ENCODE measurements around the gene RXRA. TPM values are rescaled to one million over a fixed set of nuclear protein-coding genes. Genes with fewer than 3 reads are reported as not detected.

RXRA gene
- polyA plus RNA-seq, 1 donor from 2014 or later, result 2.7 TPM

- H3K4me2 ChIP-seq (ENCODE audit: low read length), result no peak overlapping the region
- no peaks in the 10 kb centered on the region for H3F3A ChIP-seq (ENCODE audit: insufficient read depth, low read length, poor library complexity, severe bottlenecking)
- no peaks in the 10 kb centered on the region for H4K20me1 ChIP-seq (ENCODE audit: insufficient read depth)
- H3K79me2 ChIP-seq (replicated peaks; ENCODE audit: insufficient read depth, low read length), result no peaks in the 10 kb centered on the region
- TF ChIP-seq EP300 (conservative IDR thresholded peaks at IDR 0.05; ENCODE audit: poor library complexity, severe bottlenecking) (no peak), MXI1 (conservative IDR thresholded peaks at IDR 0.05; ENCODE audit: poor library complexity, severe bottlenecking) (no peak), REST (IDR thresholded peaks at IDR 0.05; ENCODE audit: borderline replicate concordance) (no peak), RAD21 (conservative IDR thresholded peaks at IDR 0.05) (no peak), CTCF (IDR thresholded peaks at IDR 0.05; ENCODE audit: poor library complexity, severe bottlenecking) (no peak), TAF1 (IDR thresholded peaks at IDR 0.05; ENCODE audit: low read depth) (no peak), POLR2AphosphoS5 (IDR thresholded peaks at IDR 0.05) (no peak), SMC3 (conservative IDR thresholded peaks at IDR 0.05; ENCODE audit: poor library complexity) (no peak), EZH2 (IDR thresholded peaks at IDR 0.05; ENCODE audit: borderline replicate concordance, insufficient read depth, low read length, poor library complexity, severe bottlenecking) (no peak)
- H3K9me3 ChIP-seq (ENCODE audit: low read length), result no peaks in the 10 kb centered on the region
- no peak overlapping the region for H3K27ac ChIP-seq (ENCODE audit: low read length)
- H2AFZ ChIP-seq (ENCODE audit: low read depth, low read length), result no peak overlapping the region
- no peak overlapping the region for H3K4me3 ChIP-seq (ENCODE audit: low read length)
- H3K27me3 ChIP-seq (ENCODE audit: insufficient read depth, low read depth, low read length), result no peaks in the 10 kb centered on the region
- H3K9me2 ChIP-seq (ENCODE audit: insufficient read depth, low read length), result no peaks in the 10 kb centered on the region
- H3K9ac ChIP-seq (ENCODE audit: low read length), result no peak overlapping the region
- H3K36me3 ChIP-seq (ENCODE audit: insufficient read depth, low read length), result no peaks in the 10 kb centered on the region
Observed at GRCh38 chr9:134463280-134463679, 137.0 kb downstream of the RXRA start.

- Histone ChIP-seq H3K27me3 (ENCODE audit: insufficient read depth, low read depth, low read length) (no peaks in the 10 kb centered on the region), H4K20me1 (ENCODE audit: insufficient read depth) (no peaks in the 10 kb centered on the region), H3K4me3 (ENCODE audit: low read length) (no peak overlapping the region)
Observed at GRCh38 chr9:134466869-134467616, 140.8 kb downstream of the RXRA start.

More at GRCh38 chr9:134466869-134467616, 140.8 kb downstream of the RXRA start:
- no peaks in the 10 kb centered on the region for H3K9me2 ChIP-seq (ENCODE audit: insufficient read depth, low read length)
- no peak for TF ChIP-seq RAD21 (conservative IDR thresholded peaks at IDR 0.05)
- no peak for TF ChIP-seq SMC3 (conservative IDR thresholded peaks at IDR 0.05; ENCODE audit: poor library complexity)
- TF ChIP-seq CTCF (IDR thresholded peaks at IDR 0.05; ENCODE audit: poor library complexity, severe bottlenecking), result no peak
- no peak for TF ChIP-seq MXI1 (conservative IDR thresholded peaks at IDR 0.05; ENCODE audit: poor library complexity, severe bottlenecking)
- TF ChIP-seq EZH2 (IDR thresholded peaks at IDR 0.05; ENCODE audit: borderline replicate concordance, insufficient read depth, low read length, poor library complexity, severe bottlenecking), result no peak
- no peak for TF ChIP-seq TAF1 (IDR thresholded peaks at IDR 0.05; ENCODE audit: low read depth)
- TF ChIP-seq POLR2AphosphoS5 (IDR thresholded peaks at IDR 0.05), result no peak
- no peak for TF ChIP-seq REST (IDR thresholded peaks at IDR 0.05; ENCODE audit: borderline replicate concordance)
- no peak for TF ChIP-seq EP300 (conservative IDR thresholded peaks at IDR 0.05; ENCODE audit: poor library complexity, severe bottlenecking)
- no peaks in the 10 kb centered on the region for H3K9me3 ChIP-seq (ENCODE audit: low read length)
- H3K79me2 ChIP-seq (replicated peaks; ENCODE audit: insufficient read depth, low read length), result no peaks in the 10 kb centered on the region
- no peak overlapping the region for H3K27ac ChIP-seq (ENCODE audit: low read length)
- no peaks in the 10 kb centered on the region for H3K36me3 ChIP-seq (ENCODE audit: insufficient read depth, low read length)
- no peaks in the 10 kb centered on the region for H3F3A ChIP-seq (ENCODE audit: insufficient read depth, low read length, poor library complexity, severe bottlenecking)
- H3K9ac ChIP-seq (ENCODE audit: low read length), result no peak overlapping the region
- H2AFZ ChIP-seq (ENCODE audit: low read depth, low read length), result no peak overlapping the region
- H3K4me2 ChIP-seq (ENCODE audit: low read length), result no peak overlapping the region
